ENCODE results near the gene PPP2R5C. TPM values are rescaled to one million over a fixed set of nuclear protein-coding genes. Genes with fewer than 3 reads are reported as not detected.

The PPP2R5C gene
- polyA plus RNA-seq, 1 donor from 2014 or later: 111 TPM

DNA sequence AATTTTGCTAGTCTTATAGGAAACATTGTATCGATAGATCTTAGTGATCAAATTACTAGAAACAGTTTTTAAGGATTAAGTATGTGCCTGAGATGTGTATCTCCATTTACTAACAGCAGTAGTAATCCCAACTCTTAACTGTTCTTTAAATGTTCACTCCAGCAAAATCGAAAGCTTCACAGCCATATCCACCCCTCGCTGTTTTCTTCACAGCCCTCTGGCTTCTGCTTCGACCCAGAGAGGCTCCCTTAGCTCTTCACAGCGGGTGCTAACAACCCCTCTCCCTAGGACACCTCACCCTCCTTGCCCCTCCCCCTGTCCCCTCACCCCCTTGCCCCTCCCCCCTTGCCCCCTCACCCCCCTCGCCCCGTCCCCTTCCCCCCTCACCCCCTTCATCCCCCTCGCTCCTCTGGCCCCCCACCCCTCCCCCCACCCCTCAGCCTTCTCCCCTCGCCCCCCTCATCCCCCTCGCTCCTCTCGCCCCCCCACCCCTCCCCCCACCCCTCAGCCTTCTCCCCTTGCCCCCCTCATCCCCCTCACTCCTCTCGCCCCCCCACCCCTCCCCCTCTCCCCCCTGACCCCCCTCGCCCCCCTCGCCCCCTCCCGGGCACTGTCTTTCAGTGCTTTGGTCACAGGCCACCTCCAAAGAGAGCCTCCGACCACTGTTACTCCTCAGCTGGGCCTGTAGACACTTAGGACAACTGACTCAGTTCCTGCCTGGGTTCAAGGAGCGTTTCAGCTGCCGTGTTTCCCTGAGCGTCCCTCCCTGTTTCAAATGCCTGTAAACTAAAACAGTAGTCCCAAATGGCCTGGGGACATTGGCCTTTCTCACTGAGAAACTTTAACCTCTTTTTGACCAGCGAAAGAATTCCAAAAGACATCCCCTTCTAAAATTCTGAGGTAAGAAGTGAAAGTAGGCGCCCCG, 156.8 kb downstream of the PPP2R5C start:
- Histone ChIP-seq H3K4me2 (ENCODE audit: low read length) (no peak overlapping the region), H3K79me2 (replicated peaks; ENCODE audit: insufficient read depth, low read length) (no peaks in the 10 kb centered on the region), H3K27me3 (ENCODE audit: insufficient read depth, low read depth, low read length) (no peaks in the 10 kb centered on the region), H3K9ac (ENCODE audit: low read length) (no peak overlapping the region), H2AFZ (ENCODE audit: low read depth, low read length) (no peak overlapping the region), H3K27ac (ENCODE audit: low read length) (no peak overlapping the region), H3K36me3 (ENCODE audit: insufficient read depth, low read length) (peaks cover 5% of the 10 kb centered on the region), H3F3A (ENCODE audit: insufficient read depth, low read length, poor library complexity, severe bottlenecking) (no peaks in the 10 kb centered on the region), H3K9me2 (ENCODE audit: insufficient read depth, low read length) (no peaks in the 10 kb centered on the region), H3K4me3 (ENCODE audit: low read length) (no peak overlapping the region), H4K20me1 (ENCODE audit: insufficient read depth) (no peaks in the 10 kb centered on the region), H3K9me3 (ENCODE audit: low read length) (no peaks in the 10 kb centered on the region)
- TF ChIP-seq, protein P1, sequence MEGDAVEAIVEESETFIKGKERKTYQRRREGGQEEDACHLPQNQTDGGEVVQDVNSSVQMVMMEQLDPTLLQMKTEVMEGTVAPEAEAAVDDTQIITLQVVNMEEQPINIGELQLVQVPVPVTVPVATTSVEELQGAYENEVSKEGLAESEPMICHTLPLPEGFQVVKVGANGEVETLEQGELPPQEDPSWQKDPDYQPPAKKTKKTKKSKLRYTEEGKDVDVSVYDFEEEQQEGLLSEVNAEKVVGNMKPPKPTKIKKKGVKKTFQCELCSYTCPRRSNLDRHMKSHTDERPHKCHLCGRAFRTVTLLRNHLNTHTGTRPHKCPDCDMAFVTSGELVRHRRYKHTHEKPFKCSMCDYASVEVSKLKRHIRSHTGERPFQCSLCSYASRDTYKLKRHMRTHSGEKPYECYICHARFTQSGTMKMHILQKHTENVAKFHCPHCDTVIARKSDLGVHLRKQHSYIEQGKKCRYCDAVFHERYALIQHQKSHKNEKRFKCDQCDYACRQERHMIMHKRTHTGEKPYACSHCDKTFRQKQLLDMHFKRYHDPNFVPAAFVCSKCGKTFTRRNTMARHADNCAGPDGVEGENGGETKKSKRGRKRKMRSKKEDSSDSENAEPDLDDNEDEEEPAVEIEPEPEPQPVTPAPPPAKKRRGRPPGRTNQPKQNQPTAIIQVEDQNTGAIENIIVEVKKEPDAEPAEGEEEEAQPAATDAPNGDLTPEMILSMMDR (IDR thresholded peaks at IDR 0.05; ENCODE audit: poor library complexity, severe bottlenecking): no peak
- no peak for TF ChIP-seq EP300 (conservative IDR thresholded peaks at IDR 0.05; ENCODE audit: poor library complexity, severe bottlenecking)
- no peak for TF ChIP-seq MXI1 (conservative IDR thresholded peaks at IDR 0.05; ENCODE audit: poor library complexity, severe bottlenecking)
- no peak for TF ChIP-seq POLR2AphosphoS5 (IDR thresholded peaks at IDR 0.05)
- TF ChIP-seq TAF1 (IDR thresholded peaks at IDR 0.05; ENCODE audit: low read depth): no peak
- TF ChIP-seq SMC3 (conservative IDR thresholded peaks at IDR 0.05; ENCODE audit: poor library complexity): no peak

- no peaks in the 10 kb centered on the region for H3K9me3 ChIP-seq (ENCODE audit: low read length)
- H2AFZ ChIP-seq (ENCODE audit: low read depth, low read length): no peak overlapping the region
- no peaks in the 10 kb centered on the region for H3F3A ChIP-seq (ENCODE audit: insufficient read depth, low read length, poor library complexity, severe bottlenecking)
- no peaks in the 10 kb centered on the region for H3K79me2 ChIP-seq (replicated peaks; ENCODE audit: insufficient read depth, low read length)
- H4K20me1 ChIP-seq (ENCODE audit: insufficient read depth): no peaks in the 10 kb centered on the region
- H3K9ac ChIP-seq (ENCODE audit: low read length): no peak overlapping the region
- H3K36me3 ChIP-seq (ENCODE audit: insufficient read depth, low read length): no peaks in the 10 kb centered on the region
- no peaks in the 10 kb centered on the region for H3K27me3 ChIP-seq (ENCODE audit: insufficient read depth, low read depth, low read length)
- no peak overlapping the region for H3K4me3 ChIP-seq (ENCODE audit: low read length)
- no peak overlapping the region for H3K27ac ChIP-seq (ENCODE audit: low read length)
- TF ChIP-seq MXI1 (conservative IDR thresholded peaks at IDR 0.05; ENCODE audit: poor library complexity, severe bottlenecking): no peak
- no peak for TF ChIP-seq RAD21 (conservative IDR thresholded peaks at IDR 0.05)
- TF ChIP-seq, protein P1 (IDR thresholded peaks at IDR 0.05; ENCODE audit: poor library complexity, severe bottlenecking): no peak
- no peak for TF ChIP-seq REST (IDR thresholded peaks at IDR 0.05; ENCODE audit: borderline replicate concordance)
- no peak for TF ChIP-seq SMC3 (conservative IDR thresholded peaks at IDR 0.05; ENCODE audit: poor library complexity)
- TF ChIP-seq EP300 (conservative IDR thresholded peaks at IDR 0.05; ENCODE audit: poor library complexity, severe bottlenecking): no peak
- TF ChIP-seq TAF1 (IDR thresholded peaks at IDR 0.05; ENCODE audit: low read depth): no peak
- TF ChIP-seq EZH2 (IDR thresholded peaks at IDR 0.05; ENCODE audit: borderline replicate concordance, insufficient read depth, low read length, poor library complexity, severe bottlenecking): no peak
- no peak for TF ChIP-seq POLR2AphosphoS5 (IDR thresholded peaks at IDR 0.05)
- H3K9me2 ChIP-seq (ENCODE audit: insufficient read depth, low read length): no peaks in the 10 kb centered on the region
- H3K4me2 ChIP-seq (ENCODE audit: low read length): no peak overlapping the region
Measured at GRCh38 chr14:101920271-101920670, 158.8 kb downstream of the PPP2R5C start.
